GM13977 (cell line): ENCODE measurements around the gene MTUS2.

Source experiments
- DNase-seq: peaks from one replicate; pipeline ENCODE4 v3.0.0; 2012; ENCODE audit warnings: low spot score
- CTCF ChIP-seq: IDR thresholded peaks from 2 replicates; pipeline ENCODE4 v1.5.1; 2012; ENCODE audit warnings: mild to moderate bottlenecking, control low read depth; ENCODE audit not compliant: insufficient read depth; ENCODE audit errors: extremely low read depth, missing control alignments
- in situ Hi-C: fragments of 300-500 bp; cut with MboI; formaldehyde crosslinking; loops from one replicate; pipeline ENCODE4 v1.12.0; 2022; ENCODE audit warnings: low sequenced_read_pairs, low pct_unique_long_range_greater_than_20kb, mixed read lengths, inconsistent platforms; ENCODE audit not compliant: unreplicated experiment

MTUS2 gene

GRCh38 chr13:28942906-28943305 is 122.8 kb downstream of the MTUS2 start:
- DNase-seq, result no peak
- in situ Hi-C loops, result no loop called here
- no peak for TF ChIP-seq CTCF

- in situ Hi-C loops, result no loop called here
- TF ChIP-seq CTCF, result no peak
- DNase-seq, result no peak
These were observed 133.7 kb downstream of the MTUS2 start for GRCh38 chr13:28953714-28954418.

GRCh38 chr13:28954419-28954725 is 134.2 kb downstream of the MTUS2 start:
- in situ Hi-C loops, result no loop called here
- no peak for DNase-seq
- TF ChIP-seq CTCF, result no peak

GRCh38 chr13:28954810-28955209 is 134.7 kb downstream of the MTUS2 start:
- DNase-seq, result no peak
- in situ Hi-C loops, result no loop called here
- TF ChIP-seq CTCF, result no peak

GRCh38 chr13:28955264-28955966 is 135.3 kb downstream of the MTUS2 start:
- TF ChIP-seq CTCF, result no peak
- in situ Hi-C loops, result no loop called here

GRCh38 chr13:28958018-28958417 is 137.9 kb downstream of the MTUS2 start:
- in situ Hi-C loops, result no loop called here
- TF ChIP-seq CTCF, result no peak
- DNase-seq, result no peak

More at GRCh38 chr13:28955264-28955966, 135.3 kb downstream of the MTUS2 start:
- DNase-seq, result no peak
